Kidney epithelial cell (primary cell): Measurements from ENCODE around the gene NOTCH1. TPM values are rescaled to one million over a fixed set of nuclear protein-coding genes. Genes with fewer than 3 reads are reported as not detected.

Experiments
- DNase-seq: peaks from one replicate; pipeline ENCODE4 v3.0.0-alpha.2; 2010; ENCODE audit warnings: low read depth
- H3K27me3 ChIP-seq: 2 replicates; pipeline ENCODE4 v1.6.0; 2011; ENCODE audit warnings: low read length; ENCODE audit not compliant: control insufficient read depth, insufficient read depth
- H3K36me3 ChIP-seq: 2 replicates; pipeline ENCODE4 v1.5.1; 2011; ENCODE audit warnings: low read length; ENCODE audit not compliant: control insufficient read depth, insufficient read depth
- H3K4me3 ChIP-seq: 2 replicates; pipeline ENCODE4 v1.5.1; 2011; ENCODE audit warnings: low read depth, mild to moderate bottlenecking, control low read depth, low read length
- CTCF ChIP-seq: IDR thresholded peaks from 2 replicates; pipeline ENCODE4 v1.5.1; 2011; ENCODE audit warnings: mild to moderate bottlenecking, moderate library complexity, low read length, control low read depth, inconsistent platforms; ENCODE audit not compliant: insufficient read depth, poor library complexity, severe bottlenecking
- total RNA-seq: library from RNA; depleted of rRNA; stranded (reverse); fragments of >200 nt; gene quantifications from 2 replicates; pipeline ENCODE4 v1.2.3, GENCODE V29; 2015

The NOTCH1 gene
- total RNA-seq, 1 donor from 2014 or later: 40.9 TPM

DNA sequence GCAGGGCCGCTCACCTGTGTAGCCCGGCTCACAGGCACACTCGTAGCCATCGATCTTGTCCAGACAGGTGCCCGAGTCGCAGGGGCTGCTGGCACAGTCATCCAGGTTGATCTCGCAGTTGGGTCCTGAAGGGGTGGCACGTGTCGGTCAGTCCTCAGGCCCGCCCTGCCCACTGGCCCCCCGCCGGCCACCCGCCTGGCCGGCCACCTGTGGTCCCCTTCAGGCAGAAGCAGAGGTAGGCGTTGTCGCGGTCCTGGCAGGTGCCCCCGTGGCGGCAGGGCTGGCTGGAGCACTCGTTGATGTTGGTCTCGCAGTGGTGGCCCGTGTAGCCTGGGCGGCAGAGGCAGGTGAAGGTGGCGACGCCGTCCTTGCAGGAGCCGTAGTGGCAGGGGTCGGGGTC lies 30.6 kb downstream of the NOTCH1 start:
- TF ChIP-seq CTCF: no peak
- H3K4me3 ChIP-seq: no peak overlapping the region
- no peak for DNase-seq
- peaks cover 1% of the 10 kb centered on the region for H3K36me3 ChIP-seq
- H3K27me3 ChIP-seq: no peaks in the 10 kb centered on the region

DNA sequence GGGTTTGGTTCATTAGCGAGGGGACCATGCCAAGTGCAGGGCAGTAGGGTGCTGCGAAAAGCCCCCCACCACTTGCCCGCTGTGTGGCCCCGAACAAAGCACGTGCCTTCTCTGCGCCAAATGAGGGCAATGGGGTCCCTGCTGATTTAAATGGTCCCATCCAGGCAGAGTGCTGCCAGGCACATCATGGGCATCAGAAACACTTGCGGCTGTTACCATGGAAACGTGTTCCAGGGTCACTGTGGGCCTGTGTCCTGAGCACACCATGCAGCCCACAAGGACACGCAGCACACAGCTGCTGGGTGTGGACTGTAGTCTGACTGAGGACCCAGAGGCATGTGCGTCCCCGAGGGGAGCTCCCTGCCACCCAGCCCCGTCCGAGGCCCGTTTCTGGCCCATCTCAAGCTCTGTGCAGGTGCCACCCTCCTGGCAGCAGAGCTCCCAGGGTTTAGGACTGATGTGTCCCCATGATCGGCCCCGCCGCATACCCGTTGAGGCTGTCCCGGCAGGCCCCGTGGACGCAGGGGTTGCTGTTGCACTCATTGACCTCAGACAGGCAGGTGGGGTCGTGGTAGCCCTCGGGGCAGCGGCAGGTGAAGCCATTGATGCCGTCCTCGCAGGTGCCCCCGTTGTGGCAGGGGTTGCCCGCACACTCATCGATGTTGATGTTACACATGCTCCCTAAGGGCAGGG lies 31.7 kb downstream of the NOTCH1 start:
- Histone ChIP-seq H3K27me3 (no peaks in the 10 kb centered on the region), H3K36me3 (peaks cover 1% of the 10 kb centered on the region), H3K4me3 (no peak overlapping the region)
- TF ChIP-seq CTCF: no peak
- DNase-seq: no peak

DNA sequence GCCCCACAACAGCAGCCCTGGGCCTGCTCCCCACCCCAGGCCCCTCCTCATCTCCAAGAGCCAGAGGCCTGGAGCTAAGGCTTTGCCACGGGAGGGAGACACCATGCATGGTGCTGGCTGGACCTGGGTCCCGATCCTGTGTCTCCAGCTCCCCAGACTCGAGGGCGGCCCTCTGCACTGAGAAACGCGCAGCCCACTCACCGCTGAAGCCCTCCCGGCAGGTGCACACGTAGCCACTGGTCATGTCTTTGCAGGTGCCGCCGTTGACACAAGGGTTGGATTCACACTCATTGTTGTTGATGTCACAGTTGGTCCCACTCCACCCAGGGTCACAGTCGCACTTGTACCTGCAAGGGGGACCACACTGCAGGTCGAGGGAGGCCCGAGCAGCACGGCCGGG lies 32.7 kb downstream of the NOTCH1 start:
- peaks cover 1% of the 10 kb centered on the region for H3K36me3 ChIP-seq
- H3K4me3 ChIP-seq: no peak overlapping the region
- no peak for TF ChIP-seq CTCF

DNA sequence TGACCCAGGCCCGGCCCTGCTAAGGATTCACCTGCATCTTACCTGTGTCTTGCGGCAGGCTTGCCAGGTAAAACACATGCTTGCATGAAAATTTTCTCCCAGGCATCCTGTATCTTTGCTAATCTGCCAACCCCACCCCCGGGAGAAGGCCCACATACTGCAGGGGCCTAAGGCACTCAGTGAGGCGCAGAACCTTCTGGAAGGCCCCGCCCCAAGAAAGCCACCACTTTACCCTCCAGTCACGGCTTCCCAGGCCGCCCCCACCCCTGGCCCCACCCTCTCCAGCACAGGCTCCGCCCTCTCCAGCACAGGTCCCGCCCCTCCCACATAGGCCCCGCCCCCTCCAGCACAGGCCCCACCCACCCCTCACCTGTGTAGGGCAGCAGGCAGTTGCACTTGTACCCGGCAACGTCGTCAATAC lies 33.2 kb downstream of the NOTCH1 start:
- Histone ChIP-seq H3K36me3 (peaks cover 4% of the 10 kb centered on the region), H3K4me3 (no peak overlapping the region)

More for the DNA sequence above, 32.7 kb downstream of the NOTCH1 start:
- DNase-seq: no peak
- H3K27me3 ChIP-seq: no peaks in the 10 kb centered on the region

DNA sequence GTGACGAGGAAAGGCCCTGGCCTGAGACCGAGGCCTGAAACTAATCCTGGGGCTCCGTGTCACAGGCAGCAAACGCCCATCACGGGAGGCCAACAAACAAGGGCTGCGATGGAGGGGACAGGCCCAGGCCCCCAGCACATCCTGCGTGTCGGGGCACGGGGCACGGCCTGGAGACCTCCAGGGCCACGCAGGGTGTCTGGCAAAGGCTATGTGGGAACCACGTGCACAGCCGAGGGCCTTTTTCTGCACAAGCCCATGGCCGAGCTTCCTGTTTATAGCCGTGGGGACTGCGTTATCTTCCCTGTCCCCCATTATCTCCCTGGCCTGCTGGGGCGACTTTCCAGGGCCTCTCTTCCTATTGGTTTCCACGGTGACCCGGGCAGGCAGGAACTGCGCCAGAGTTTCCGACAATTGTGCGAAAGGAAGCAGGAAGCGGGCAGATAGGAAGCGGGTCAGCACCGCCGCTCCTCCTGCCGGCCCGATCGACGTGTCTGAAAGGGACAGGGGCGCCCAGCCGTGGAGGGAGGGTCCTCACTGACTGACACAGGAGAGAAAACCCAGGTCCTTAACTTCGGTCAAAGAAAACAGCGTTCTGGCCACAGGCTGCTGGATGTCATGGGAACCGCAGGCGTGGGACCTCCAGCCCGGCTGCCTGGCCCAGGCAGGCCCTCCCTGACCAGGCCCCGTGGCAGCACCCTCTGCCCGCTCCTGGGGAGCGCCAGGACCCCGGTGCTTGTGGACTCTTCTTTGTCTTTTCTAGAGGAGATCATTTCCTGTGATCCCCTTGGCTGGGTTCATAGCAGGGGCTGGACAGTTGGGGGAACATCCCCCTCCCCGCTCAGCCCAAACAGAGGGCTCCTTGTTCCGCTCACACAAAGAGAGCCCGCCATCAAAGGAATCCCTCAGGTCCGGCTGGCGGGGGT lies 33.9 kb downstream of the NOTCH1 start:
- no peaks in the 10 kb centered on the region for H3K27me3 ChIP-seq
- peaks cover 6% of the 10 kb centered on the region for H3K36me3 ChIP-seq
- no peak for DNase-seq
- no peak for TF ChIP-seq CTCF
- H3K4me3 ChIP-seq: no peak overlapping the region

More for the DNA sequence above, 33.2 kb downstream of the NOTCH1 start:
- DNase-seq: no peak
- H3K27me3 ChIP-seq: no peaks in the 10 kb centered on the region
- no peak for TF ChIP-seq CTCF
